ENCODE measurements around the gene CYTH3. TPM values are rescaled to one million over a fixed set of nuclear protein-coding genes. Genes with fewer than 3 reads are reported as not detected.
"Not testable (repeated sequence)": the region's sequence is repeated elsewhere in the genome, so short reads cannot be mapped to it uniquely, and the experiment has no call there.

Gene CYTH3
- total RNA-seq, 1 experiment from 2014 or later, result 15.1 TPM

GRCh38 chr7:6284055-6284400, 11.6 kb upstream of the CYTH3 start:
- in situ Hi-C loops (cut with HindIII; ENCODE audit: low sequenced_read_pairs), result no loop called here

GRCh38 chr7:6283391-6284054, 11.1 kb upstream of the CYTH3 start:
- in situ Hi-C loops (cut with HindIII; ENCODE audit: low sequenced_read_pairs); DNase-seq (ENCODE audit: low spot score): not testable (repeated sequence)

More at GRCh38 chr7:6284055-6284400, 11.6 kb upstream of the CYTH3 start:
- no peak for DNase-seq (ENCODE audit: low spot score)

GRCh38 chr7:6279937-6280336, 7.5 kb upstream of the CYTH3 start:
- DNase-seq (ENCODE audit: low spot score), result no peak
- in situ Hi-C loops (cut with HindIII; ENCODE audit: low sequenced_read_pairs), result no loop called here

GRCh38 chr7:6279341-6279740, 6.9 kb upstream of the CYTH3 start:
- in situ Hi-C loops (cut with HindIII; ENCODE audit: low sequenced_read_pairs), result no loop called here
- DNase-seq (ENCODE audit: low spot score), result no peak

- no peak for DNase-seq (ENCODE audit: low spot score)
- in situ Hi-C loops (cut with HindIII; ENCODE audit: low sequenced_read_pairs), result no loop called here
Measured at GRCh38 chr7:6278749-6279310, 6.4 kb upstream of the CYTH3 start.

GRCh38 chr7:6277476-6277875, 5.1 kb upstream of the CYTH3 start:
- DNase-seq (ENCODE audit: low spot score), result no peak
- in situ Hi-C loops (cut with HindIII; ENCODE audit: low sequenced_read_pairs), result no loop called here

GRCh38 chr7:6276911-6277408, 4.5 kb upstream of the CYTH3 start:
- no peak for DNase-seq (ENCODE audit: low spot score)
- in situ Hi-C loops (cut with HindIII; ENCODE audit: low sequenced_read_pairs), result no loop called here

- in situ Hi-C loops (cut with HindIII; ENCODE audit: low sequenced_read_pairs), result no loop called here
- no peak for DNase-seq (ENCODE audit: low spot score)
Measured at GRCh38 chr7:6274743-6275142, 2.3 kb upstream of the CYTH3 start.

- in situ Hi-C loops (cut with HindIII; ENCODE audit: low sequenced_read_pairs), result no loop called here
- no peak for DNase-seq (ENCODE audit: low spot score)
Measured at GRCh38 chr7:6273917-6274630, 1.6 kb upstream of the CYTH3 start.

- DNase-seq (ENCODE audit: low spot score), result peak; percentile 52
- in situ Hi-C loops (cut with HindIII; ENCODE audit: low sequenced_read_pairs), result no loop called here
Measured at GRCh38 chr7:6273380-6273837, 985 bp upstream of the CYTH3 start.

- in situ Hi-C loops (cut with HindIII; ENCODE audit: low sequenced_read_pairs), result no loop called here
- peak; percentile 33 for DNase-seq (ENCODE audit: low spot score)
Measured at GRCh38 chr7:6271694-6272440, 557 bp downstream of the CYTH3 start.

GRCh38 chr7:6271060-6271658, 1.3 kb downstream of the CYTH3 start:
- in situ Hi-C loops (cut with HindIII; ENCODE audit: low sequenced_read_pairs), result no loop called here
- peak; percentile 80 for DNase-seq (ENCODE audit: low spot score)

- no peak for DNase-seq (ENCODE audit: low spot score)
- in situ Hi-C loops (cut with HindIII; ENCODE audit: low sequenced_read_pairs), result loop anchor here (10.0 kb wide), 1 partner anchor 235 kb away; the partner anchor contains the start of gene ANKRD61
Measured at GRCh38 chr7:6269527-6269926, 2.9 kb downstream of the CYTH3 start.

- in situ Hi-C loops (cut with HindIII; ENCODE audit: low sequenced_read_pairs), result loop anchor here (10.0 kb wide), 1 partner anchor 234 kb away; the partner anchor contains the start of gene ANKRD61
- DNase-seq (ENCODE audit: low spot score), result no peak
Measured at GRCh38 chr7:6268907-6269306, 3.5 kb downstream of the CYTH3 start.

- in situ Hi-C loops (cut with HindIII; ENCODE audit: low sequenced_read_pairs), result loop anchor here (10.0 kb wide), 1 partner anchor 233 kb away; the partner anchor contains the start of gene ANKRD61
- DNase-seq (ENCODE audit: low spot score), result no peak
Measured at GRCh38 chr7:6268023-6268900, 4.2 kb downstream of the CYTH3 start.

- DNase-seq (ENCODE audit: low spot score), result no peak
- in situ Hi-C loops (cut with HindIII; ENCODE audit: low sequenced_read_pairs), result loop anchor here (10.0 kb wide), 1 partner anchor 232 kb away; the partner anchor contains the start of gene ANKRD61
Measured at GRCh38 chr7:6266699-6267098, 5.7 kb downstream of the CYTH3 start.

GRCh38 chr7:6262221-6262620, 10.2 kb downstream of the CYTH3 start:
- in situ Hi-C loops (cut with HindIII; ENCODE audit: low sequenced_read_pairs), result loop anchor here (10.0 kb wide), 1 partner anchor 227 kb away; the partner anchor contains the start of gene ANKRD61
- DNase-seq (ENCODE audit: low spot score), result no peak

GRCh38 chr7:6261699-6262098, 10.7 kb downstream of the CYTH3 start:
- DNase-seq (ENCODE audit: low spot score), result no peak
- in situ Hi-C loops (cut with HindIII; ENCODE audit: low sequenced_read_pairs), result loop anchor here (10.0 kb wide), 1 partner anchor 227 kb away; the partner anchor contains the start of gene ANKRD61
